ENCODE results near the gene LRRC42. TPM values are rescaled to one million over a fixed set of nuclear protein-coding genes. Genes with fewer than 3 reads are reported as not detected.
"Not testable (repeated sequence)": the region's sequence is repeated elsewhere in the genome, so short reads cannot be mapped to it uniquely, and the experiment has no call there.

Gene LRRC42
- total RNA-seq, 1 experiment from 2014 or later: 50.1 TPM

GRCh38 chr1:53982763-53983104 is 36.6 kb downstream of the LRRC42 start:
- H3K9ac ChIP-seq (ENCODE audit: low read length): no peak overlapping the region

GRCh38 chr1:53984726-53985125 is 38.6 kb downstream of the LRRC42 start:
- Histone ChIP-seq H2AFZ (ENCODE audit: low read length) (no peak overlapping the region), H3K9ac (ENCODE audit: low read length) (no peak overlapping the region), H3K79me2 (ENCODE audit: low read length) (no peaks in the 10 kb centered on the region), H4K20me1 (ENCODE audit: insufficient read depth, low read depth, low read length) (no peaks in the 10 kb centered on the region), H3K4me3 (ENCODE audit: low read length) (no peak overlapping the region), H3K4me1 (ENCODE audit: low read length) (peaks cover 8% of the 10 kb centered on the region), H3K9me3 (ENCODE audit: low read length) (no peaks in the 10 kb centered on the region), H3K27me3 (ENCODE audit: low read length) (no peaks in the 10 kb centered on the region), H3K27ac (ENCODE audit: low read length) (no peak overlapping the region), H3K36me3 (ENCODE audit: insufficient read depth, low read length) (no peaks in the 10 kb centered on the region), H3K9me2 (replicated peaks; ENCODE audit: insufficient read depth, low read length) (no peaks in the 10 kb centered on the region), H3K4me2 (ENCODE audit: low read depth, low read length, poor library complexity, severe bottlenecking) (no peak overlapping the region)
- no peak for DNase-seq

More at GRCh38 chr1:53982763-53983104, 36.6 kb downstream of the LRRC42 start:
- Histone ChIP-seq H3K9me3 (ENCODE audit: low read length) (no peaks in the 10 kb centered on the region), H3K4me2 (ENCODE audit: low read depth, low read length, poor library complexity, severe bottlenecking) (no peak overlapping the region), H3K27ac (ENCODE audit: low read length) (no peak overlapping the region), H4K20me1 (ENCODE audit: insufficient read depth, low read depth, low read length) (no peaks in the 10 kb centered on the region), H2AFZ (ENCODE audit: low read length) (no peak overlapping the region), H3K9me2 (replicated peaks; ENCODE audit: insufficient read depth, low read length) (no peaks in the 10 kb centered on the region), H3K36me3 (ENCODE audit: insufficient read depth, low read length) (no peaks in the 10 kb centered on the region), H3K4me3 (ENCODE audit: low read length) (no peak overlapping the region), H3K4me1 (ENCODE audit: low read length) (peaks cover 10% of the 10 kb centered on the region), H3K27me3 (ENCODE audit: low read length) (no peaks in the 10 kb centered on the region), H3K79me2 (ENCODE audit: low read length) (no peaks in the 10 kb centered on the region)
- DNase-seq: no peak

- no peaks in the 10 kb centered on the region for H4K20me1 ChIP-seq (ENCODE audit: insufficient read depth, low read depth, low read length)
- H3K79me2 ChIP-seq (ENCODE audit: low read length): no peaks in the 10 kb centered on the region
- no peak for DNase-seq
- no peaks in the 10 kb centered on the region for H3K4me1 ChIP-seq (ENCODE audit: low read length)
- H3K4me3 ChIP-seq (ENCODE audit: low read length): no peak overlapping the region
- no peaks in the 10 kb centered on the region for H3K36me3 ChIP-seq (ENCODE audit: insufficient read depth, low read length)
- H3K9me3 ChIP-seq (ENCODE audit: low read length): no peaks in the 10 kb centered on the region
- H3K27ac ChIP-seq (ENCODE audit: low read length): no peak overlapping the region
- no peaks in the 10 kb centered on the region for H3K27me3 ChIP-seq (ENCODE audit: low read length)
- H3K9me2 ChIP-seq (replicated peaks; ENCODE audit: insufficient read depth, low read length): no peaks in the 10 kb centered on the region
- H3K9ac ChIP-seq (ENCODE audit: low read length): no peak overlapping the region
- H2AFZ ChIP-seq (ENCODE audit: low read length): no peak overlapping the region
- H3K4me2 ChIP-seq (ENCODE audit: low read depth, low read length, poor library complexity, severe bottlenecking): no peak overlapping the region
Observed at GRCh38 chr1:53986458-53986857, 40.3 kb downstream of the LRRC42 start.

GRCh38 chr1:53987880-53988279 is 41.7 kb downstream of the LRRC42 start:
- H3K27ac ChIP-seq (ENCODE audit: low read length): no peak overlapping the region
- H3K27me3 ChIP-seq (ENCODE audit: low read length): no peaks in the 10 kb centered on the region

GRCh38 chr1:53992085-53992874 is 46.1 kb downstream of the LRRC42 start:
- DNase-seq: peak; percentile 75
- Histone ChIP-seq H2AFZ (ENCODE audit: low read length) (no peak overlapping the region), H3K9me3 (ENCODE audit: low read length) (no peaks in the 10 kb centered on the region), H4K20me1 (ENCODE audit: insufficient read depth, low read depth, low read length) (no peaks in the 10 kb centered on the region), H3K4me1 (ENCODE audit: low read length) (no peaks in the 10 kb centered on the region), H3K9me2 (replicated peaks; ENCODE audit: insufficient read depth, low read length) (no peaks in the 10 kb centered on the region), H3K4me3 (ENCODE audit: low read length) (no peak overlapping the region), H3K9ac (ENCODE audit: low read length) (no peak overlapping the region), H3K27me3 (ENCODE audit: low read length) (no peaks in the 10 kb centered on the region), H3K4me2 (ENCODE audit: low read depth, low read length, poor library complexity, severe bottlenecking) (no peak overlapping the region), H3K27ac (ENCODE audit: low read length) (no peak overlapping the region), H3K36me3 (ENCODE audit: insufficient read depth, low read length) (no peaks in the 10 kb centered on the region), H3K79me2 (ENCODE audit: low read length) (no peaks in the 10 kb centered on the region)

More at GRCh38 chr1:53987880-53988279, 41.7 kb downstream of the LRRC42 start:
- H3K4me2 ChIP-seq (ENCODE audit: low read depth, low read length, poor library complexity, severe bottlenecking): no peak overlapping the region
- no peak for DNase-seq
- no peak overlapping the region for H2AFZ ChIP-seq (ENCODE audit: low read length)
- H3K9ac ChIP-seq (ENCODE audit: low read length): no peak overlapping the region
- H3K79me2 ChIP-seq (ENCODE audit: low read length): no peaks in the 10 kb centered on the region
- no peaks in the 10 kb centered on the region for H3K9me2 ChIP-seq (replicated peaks; ENCODE audit: insufficient read depth, low read length)
- H3K36me3 ChIP-seq (ENCODE audit: insufficient read depth, low read length): no peaks in the 10 kb centered on the region
- no peaks in the 10 kb centered on the region for H4K20me1 ChIP-seq (ENCODE audit: insufficient read depth, low read depth, low read length)
- no peaks in the 10 kb centered on the region for H3K4me1 ChIP-seq (ENCODE audit: low read length)
- no peak overlapping the region for H3K4me3 ChIP-seq (ENCODE audit: low read length)
- H3K9me3 ChIP-seq (ENCODE audit: low read length): no peaks in the 10 kb centered on the region

- not testable (repeated sequence) for H3K27me3 ChIP-seq (ENCODE audit: low read length); H3K9me3 ChIP-seq (ENCODE audit: low read length); H4K20me1 ChIP-seq (ENCODE audit: insufficient read depth, low read depth, low read length); H3K4me3 ChIP-seq (ENCODE audit: low read length); H3K36me3 ChIP-seq (ENCODE audit: insufficient read depth, low read length); H3K27ac ChIP-seq (ENCODE audit: low read length); H3K9me2 ChIP-seq (replicated peaks; ENCODE audit: insufficient read depth, low read length); H3K4me1 ChIP-seq (ENCODE audit: low read length); H3K79me2 ChIP-seq (ENCODE audit: low read length); H3K9ac ChIP-seq (ENCODE audit: low read length); H3K4me2 ChIP-seq (ENCODE audit: low read depth, low read length, poor library complexity, severe bottlenecking); DNase-seq; H2AFZ ChIP-seq (ENCODE audit: low read length)
Observed at GRCh38 chr1:53994516-53994915, 48.4 kb downstream of the LRRC42 start.

- no peaks in the 10 kb centered on the region for H3K9me2 ChIP-seq (replicated peaks; ENCODE audit: insufficient read depth, low read length)
- no peak overlapping the region for H3K4me3 ChIP-seq (ENCODE audit: low read length)
- H3K4me1 ChIP-seq (ENCODE audit: low read length): no peaks in the 10 kb centered on the region
- H3K36me3 ChIP-seq (ENCODE audit: insufficient read depth, low read length): no peaks in the 10 kb centered on the region
- H3K9ac ChIP-seq (ENCODE audit: low read length): no peak overlapping the region
- no peaks in the 10 kb centered on the region for H4K20me1 ChIP-seq (ENCODE audit: insufficient read depth, low read depth, low read length)
- no peak overlapping the region for H2AFZ ChIP-seq (ENCODE audit: low read length)
- DNase-seq: no peak
- no peak overlapping the region for H3K27ac ChIP-seq (ENCODE audit: low read length)
- H3K9me3 ChIP-seq (ENCODE audit: low read length): no peaks in the 10 kb centered on the region
- no peak overlapping the region for H3K4me2 ChIP-seq (ENCODE audit: low read depth, low read length, poor library complexity, severe bottlenecking)
- H3K27me3 ChIP-seq (ENCODE audit: low read length): no peaks in the 10 kb centered on the region
- H3K79me2 ChIP-seq (ENCODE audit: low read length): no peaks in the 10 kb centered on the region
Observed at GRCh38 chr1:53995683-53996082, 49.5 kb downstream of the LRRC42 start.

GRCh38 chr1:53998223-53998622 is 52.1 kb downstream of the LRRC42 start:
- H3K36me3 ChIP-seq (ENCODE audit: insufficient read depth, low read length): no peaks in the 10 kb centered on the region
- H3K4me1 ChIP-seq (ENCODE audit: low read length): no peaks in the 10 kb centered on the region
- H3K79me2 ChIP-seq (ENCODE audit: low read length): no peaks in the 10 kb centered on the region
- no peak overlapping the region for H3K27ac ChIP-seq (ENCODE audit: low read length)
- H2AFZ ChIP-seq (ENCODE audit: low read length): no peak overlapping the region
- H4K20me1 ChIP-seq (ENCODE audit: insufficient read depth, low read depth, low read length): no peaks in the 10 kb centered on the region
- no peaks in the 10 kb centered on the region for H3K9me2 ChIP-seq (replicated peaks; ENCODE audit: insufficient read depth, low read length)
- H3K27me3 ChIP-seq (ENCODE audit: low read length): no peaks in the 10 kb centered on the region
- H3K9ac ChIP-seq (ENCODE audit: low read length): no peak overlapping the region
- DNase-seq: no peak
- H3K4me2 ChIP-seq (ENCODE audit: low read depth, low read length, poor library complexity, severe bottlenecking): no peak overlapping the region
- H3K4me3 ChIP-seq (ENCODE audit: low read length): no peak overlapping the region
- no peaks in the 10 kb centered on the region for H3K9me3 ChIP-seq (ENCODE audit: low read length)

All from Karpas-422 (cell line).